GM13976 (cell line): ENCODE data around the gene HOPX.
"Not testable (repeated sequence)": the region's sequence is repeated elsewhere in the genome, so short reads cannot be mapped to it uniquely, and the experiment has no call there.

Experiments used
- DNase-seq: peaks from one replicate; pipeline ENCODE4 v3.0.0; 2012; ENCODE audit warnings: low spot score
- in situ Hi-C: fragments of 300-500 bp; cut with MboI; formaldehyde crosslinking; loops from one replicate; pipeline ENCODE4 v1.12.0; 2022; ENCODE audit warnings: low sequenced_read_pairs, mixed read lengths, inconsistent platforms; ENCODE audit not compliant: unreplicated experiment
- TF ChIP-seq, protein P1 (sequence below): IDR thresholded peaks from 2 replicates; pipeline ENCODE4 v1.5.1; 2012; ENCODE audit warnings: borderline replicate concordance, mild to moderate bottlenecking; ENCODE audit not compliant: insufficient read depth; ENCODE audit errors: extremely low read depth, missing control alignments, control extremely low read depth

HOPX gene

DNA sequence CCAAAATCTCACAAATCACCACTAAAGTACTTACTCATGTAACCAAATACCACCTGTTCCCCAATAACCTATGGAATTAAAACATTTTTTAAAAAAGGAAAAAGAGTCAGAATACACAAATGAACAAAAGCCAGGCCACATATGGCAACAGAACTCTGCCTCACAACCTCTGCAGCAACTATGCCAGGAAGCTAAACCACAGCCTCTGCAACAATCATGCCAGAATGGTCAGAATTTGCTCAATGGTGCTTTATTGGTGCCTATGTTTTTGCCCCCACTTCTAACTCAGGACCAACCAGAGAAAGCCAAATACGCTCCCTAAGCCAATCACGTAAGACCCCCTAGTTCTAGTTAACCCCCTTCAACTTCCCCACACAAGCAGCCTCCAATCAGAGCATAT is 69.6 kb downstream of the HOPX start:
- no peak for DNase-seq
- in situ Hi-C loops: no loop called here
- TF ChIP-seq, protein P1, sequence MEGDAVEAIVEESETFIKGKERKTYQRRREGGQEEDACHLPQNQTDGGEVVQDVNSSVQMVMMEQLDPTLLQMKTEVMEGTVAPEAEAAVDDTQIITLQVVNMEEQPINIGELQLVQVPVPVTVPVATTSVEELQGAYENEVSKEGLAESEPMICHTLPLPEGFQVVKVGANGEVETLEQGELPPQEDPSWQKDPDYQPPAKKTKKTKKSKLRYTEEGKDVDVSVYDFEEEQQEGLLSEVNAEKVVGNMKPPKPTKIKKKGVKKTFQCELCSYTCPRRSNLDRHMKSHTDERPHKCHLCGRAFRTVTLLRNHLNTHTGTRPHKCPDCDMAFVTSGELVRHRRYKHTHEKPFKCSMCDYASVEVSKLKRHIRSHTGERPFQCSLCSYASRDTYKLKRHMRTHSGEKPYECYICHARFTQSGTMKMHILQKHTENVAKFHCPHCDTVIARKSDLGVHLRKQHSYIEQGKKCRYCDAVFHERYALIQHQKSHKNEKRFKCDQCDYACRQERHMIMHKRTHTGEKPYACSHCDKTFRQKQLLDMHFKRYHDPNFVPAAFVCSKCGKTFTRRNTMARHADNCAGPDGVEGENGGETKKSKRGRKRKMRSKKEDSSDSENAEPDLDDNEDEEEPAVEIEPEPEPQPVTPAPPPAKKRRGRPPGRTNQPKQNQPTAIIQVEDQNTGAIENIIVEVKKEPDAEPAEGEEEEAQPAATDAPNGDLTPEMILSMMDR: no peak

DNA sequence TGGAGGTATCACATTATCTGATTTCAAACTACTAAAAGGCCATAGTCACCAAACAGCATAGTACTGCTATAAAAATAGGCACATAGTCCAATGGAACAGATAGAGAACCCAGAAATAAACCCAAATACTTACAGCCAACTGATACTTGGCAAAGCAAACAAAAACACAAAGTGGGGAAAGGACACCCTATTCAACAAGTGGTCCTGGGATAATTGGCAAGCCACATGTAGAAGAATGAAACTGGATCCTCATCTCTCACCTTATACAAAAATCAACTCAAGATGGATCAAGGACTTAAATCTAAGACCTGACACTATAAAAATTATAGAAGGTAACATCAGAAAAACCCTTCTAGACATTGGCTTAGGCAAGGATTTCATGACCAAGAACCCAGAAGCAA is 70.9 kb downstream of the HOPX start:
- in situ Hi-C loops, DNase-seq: not testable (repeated sequence)

DNA sequence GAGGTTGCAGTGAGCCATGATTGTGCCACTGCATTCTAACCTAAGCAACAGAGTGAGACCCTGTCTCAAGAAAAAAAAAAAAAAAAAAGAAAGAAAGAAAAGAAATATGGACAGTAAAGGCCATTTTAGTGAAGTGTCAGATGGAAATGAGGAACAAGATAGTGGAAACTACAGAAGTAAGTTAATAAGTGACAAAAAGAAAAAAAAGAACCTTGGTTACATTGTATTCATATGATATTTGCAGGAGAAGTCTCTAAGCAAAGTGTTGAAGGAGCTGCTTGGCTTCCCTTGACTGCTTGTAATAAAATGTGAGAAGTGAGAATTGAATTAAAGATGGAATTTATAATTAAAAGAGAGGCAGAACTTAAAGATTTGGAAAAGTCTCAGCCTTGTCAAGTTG is 73.2 kb downstream of the HOPX start:
- DNase-seq: no peak
- TF ChIP-seq, protein P1: no peak
- in situ Hi-C loops: no loop called here

DNA sequence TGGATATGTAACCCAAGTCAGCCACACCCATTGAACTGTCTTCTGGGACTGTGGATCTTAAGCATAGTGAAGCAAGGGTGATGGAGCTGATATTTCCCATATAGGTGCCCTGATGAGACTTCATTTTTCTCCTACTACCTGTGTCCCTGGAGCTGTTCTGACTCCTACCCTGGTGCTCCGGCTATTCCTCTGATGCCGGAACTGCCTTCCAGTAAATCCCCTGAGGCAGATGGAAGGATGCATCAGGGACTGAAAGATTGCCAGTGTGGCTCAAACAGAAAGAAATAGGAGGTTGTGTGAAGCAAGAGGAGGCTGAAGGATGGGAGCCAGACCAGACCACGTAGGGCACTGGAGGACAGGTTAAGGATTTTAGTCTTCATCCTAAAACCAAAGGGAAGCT is 74.7 kb downstream of the HOPX start:
- TF ChIP-seq, protein P1: no peak
- no peak for DNase-seq
- in situ Hi-C loops: no loop called here

DNA sequence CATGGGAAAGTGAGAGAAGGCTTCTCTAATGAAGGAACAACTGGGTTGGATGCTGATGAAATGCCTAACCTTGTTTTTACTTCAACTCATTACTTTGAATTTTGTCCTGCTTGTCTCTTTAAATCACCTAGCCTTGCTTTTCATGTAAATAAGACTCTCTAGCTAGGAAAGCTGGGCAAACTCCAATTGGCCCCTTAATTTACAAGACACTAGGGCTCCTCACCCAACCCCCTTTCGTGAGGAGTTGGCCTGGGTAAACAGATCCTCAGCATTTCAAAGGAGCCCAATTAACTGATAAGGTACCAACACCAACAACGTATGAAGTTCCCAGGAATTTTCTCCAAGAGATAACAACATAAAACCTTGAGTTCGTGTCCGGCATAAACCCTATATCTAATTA is 75.6 kb downstream of the HOPX start:
- DNase-seq, in situ Hi-C loops: not testable (repeated sequence)

DNA sequence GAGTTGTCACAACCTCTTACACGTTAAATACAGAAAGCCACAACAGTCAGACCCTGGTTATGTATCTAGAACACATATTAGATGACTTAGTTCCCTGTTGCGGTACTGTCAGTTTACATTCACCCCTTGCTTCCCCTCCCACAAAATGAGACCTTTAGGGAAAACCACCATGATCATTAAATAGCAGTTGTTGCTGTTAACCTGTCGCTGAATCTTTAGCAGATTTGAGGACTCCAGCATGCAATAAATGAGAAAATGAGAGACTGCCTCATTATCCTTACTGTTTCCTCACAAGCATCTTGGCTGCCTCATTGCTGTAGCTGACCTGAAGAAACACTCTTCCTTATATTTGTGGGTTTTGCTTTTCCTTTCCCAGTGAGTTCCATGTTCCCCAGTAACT is 77.8 kb downstream of the HOPX start:
- in situ Hi-C loops: no loop called here
- TF ChIP-seq, protein P1: no peak
- DNase-seq: no peak
